Measurements from ENCODE around the gene NSFL1C.
"Not testable (repeated sequence)": the region's sequence is repeated elsewhere in the genome, so short reads cannot be mapped to it uniquely, and the experiment has no call there.

The NSFL1C gene

GRCh38 chr20:1424336-1424735 lies 42.3 kb downstream of the NSFL1C start:
- DNase-seq (ENCODE audit: low read depth, low spot score): no peak

DNA sequence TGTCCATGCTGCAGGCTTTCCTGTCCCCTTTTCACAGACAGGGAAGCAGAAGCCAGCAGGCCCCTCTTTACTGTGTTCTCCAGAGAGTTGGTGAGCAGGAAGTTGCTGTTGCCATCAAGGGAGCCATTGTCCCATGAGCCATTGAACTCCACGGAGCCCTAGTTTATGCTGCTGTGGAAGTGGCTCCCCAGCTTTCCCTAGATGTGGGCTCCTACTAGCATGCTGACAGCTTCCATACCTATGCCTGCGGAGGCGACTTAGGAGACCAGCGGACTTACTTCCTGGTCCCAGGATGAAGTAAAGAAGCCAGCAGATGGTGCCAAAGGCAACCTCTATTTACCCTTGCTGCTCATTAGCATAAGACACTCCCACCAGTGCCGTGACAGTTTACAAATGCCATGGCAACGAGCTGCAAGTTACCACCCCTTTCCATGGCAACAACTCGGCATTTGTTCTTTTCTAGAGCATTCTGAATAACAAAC lies 43.0 kb downstream of the NSFL1C start:
- DNase-seq (ENCODE audit: low read depth, low spot score): peak; percentile 91

DNA sequence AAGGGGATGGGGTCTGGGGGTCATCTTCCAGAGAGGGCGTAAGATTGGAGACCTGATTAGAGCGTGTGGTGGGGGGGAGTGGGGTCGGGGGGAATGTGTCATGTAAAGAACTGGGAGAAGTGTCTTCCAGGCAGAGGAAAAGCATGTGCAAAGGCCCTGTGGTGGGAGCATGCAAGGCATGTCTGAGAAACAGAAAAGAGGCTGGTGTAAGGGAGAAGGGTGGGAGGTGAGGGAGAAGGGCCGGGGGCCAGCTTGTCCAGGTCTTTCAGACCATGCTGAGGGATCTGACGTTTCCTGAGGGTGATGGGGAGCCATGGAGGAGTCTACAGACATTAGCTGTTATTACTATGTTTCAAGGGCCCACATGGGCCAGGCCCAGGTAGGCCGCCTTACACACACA lies 43.4 kb downstream of the NSFL1C start:
- DNase-seq (ENCODE audit: low read depth, low spot score): no peak

DNA sequence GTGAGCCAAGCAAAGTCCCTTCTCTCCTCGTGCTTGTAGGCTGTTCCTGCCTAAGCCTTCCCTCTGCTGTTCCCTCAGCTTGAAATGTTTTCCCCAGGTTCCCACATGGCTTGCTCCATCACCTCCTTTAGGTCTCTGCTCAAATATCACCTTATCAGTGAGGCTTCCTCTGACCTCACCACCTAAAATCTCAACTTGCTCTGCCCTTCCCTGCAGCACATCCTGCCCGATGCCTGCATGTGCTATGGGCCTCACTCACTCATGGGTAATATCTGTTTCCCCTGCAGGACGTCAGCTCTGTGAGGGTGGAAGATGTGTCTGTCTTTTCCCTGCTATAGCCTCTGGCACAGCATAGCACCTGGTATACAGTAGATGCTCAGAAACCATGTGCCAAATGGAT lies 43.9 kb downstream of the NSFL1C start:
- no peak for DNase-seq (ENCODE audit: low read depth, low spot score)

GRCh38 chr20:1420066-1420465 lies 46.6 kb downstream of the NSFL1C start:
- DNase-seq (ENCODE audit: low read depth, low spot score): no peak

GRCh38 chr20:1418350-1418749 lies 48.3 kb downstream of the NSFL1C start:
- no peak for DNase-seq (ENCODE audit: low read depth, low spot score)

DNA sequence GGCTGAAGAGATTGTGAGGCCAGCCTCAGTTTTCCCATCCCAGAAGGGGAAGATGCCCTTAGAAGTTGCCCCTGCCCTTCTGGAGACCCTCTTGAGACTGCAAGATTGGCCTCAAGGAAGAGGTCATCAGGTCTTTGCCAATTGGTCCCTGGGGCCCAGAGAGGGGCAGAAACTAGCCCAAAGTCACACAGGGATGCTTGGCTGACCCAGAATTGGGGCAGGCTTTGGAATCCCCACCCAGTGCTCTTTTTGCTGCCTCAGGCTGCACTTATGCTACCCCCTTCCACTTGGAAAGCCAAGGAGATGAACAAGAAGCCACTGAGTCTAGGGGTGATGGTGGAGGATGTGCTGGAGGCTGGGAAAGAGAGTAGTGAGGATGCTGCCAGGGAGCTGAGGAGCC lies 48.9 kb downstream of the NSFL1C start:
- DNase-seq (ENCODE audit: low read depth, low spot score): no peak

DNA sequence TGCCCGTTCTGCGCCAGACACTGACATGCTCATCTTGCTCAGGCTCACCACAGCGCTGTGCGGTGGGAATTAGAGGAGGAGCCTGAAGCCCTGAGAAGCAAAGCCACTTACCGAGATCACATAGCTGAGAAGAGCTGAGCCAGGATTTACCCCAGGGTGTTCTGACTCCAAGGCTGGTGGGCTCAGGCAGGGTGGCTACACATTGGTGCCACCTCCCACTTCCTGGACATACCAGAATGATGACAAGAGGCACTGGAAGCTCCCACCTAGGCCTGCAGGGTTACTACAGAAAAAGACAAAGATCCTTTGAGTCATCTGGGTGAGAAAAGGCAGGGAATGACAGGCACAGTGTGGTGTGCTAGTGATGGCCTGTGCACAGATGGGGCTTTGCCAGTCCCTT lies 49.4 kb downstream of the NSFL1C start:
- DNase-seq (ENCODE audit: low read depth, low spot score): no peak

GRCh38 chr20:1415667-1416468 lies 50.8 kb downstream of the NSFL1C start:
- DNase-seq (ENCODE audit: low read depth, low spot score): no peak

GRCh38 chr20:1414982-1415381 lies 51.7 kb downstream of the NSFL1C start:
- no peak for DNase-seq (ENCODE audit: low read depth, low spot score)

- DNase-seq (ENCODE audit: low read depth, low spot score): no peak
These were observed 60.8 kb downstream of the NSFL1C start for GRCh38 chr20:1405801-1406200.

DNA sequence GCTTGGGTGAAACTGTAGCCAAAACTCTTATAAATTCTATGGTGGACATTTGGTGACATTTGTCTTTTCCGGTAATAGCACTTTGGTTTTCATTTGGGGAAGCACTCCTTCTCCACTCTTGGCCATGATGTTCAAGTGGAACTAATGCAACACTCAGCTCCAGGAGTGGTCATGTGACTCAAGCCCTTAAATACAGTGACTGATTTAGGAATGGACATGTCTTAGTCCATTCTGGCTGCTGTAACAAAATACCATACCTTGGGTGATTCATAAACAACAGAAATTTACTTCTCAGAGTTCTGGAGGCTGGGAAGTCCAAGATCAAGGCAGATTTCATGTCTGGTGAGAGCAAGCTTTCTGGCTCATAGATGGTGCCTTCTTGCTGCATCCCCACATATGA lies 63.0 kb downstream of the NSFL1C start:
- no peak for DNase-seq (ENCODE audit: low read depth, low spot score)

DNA sequence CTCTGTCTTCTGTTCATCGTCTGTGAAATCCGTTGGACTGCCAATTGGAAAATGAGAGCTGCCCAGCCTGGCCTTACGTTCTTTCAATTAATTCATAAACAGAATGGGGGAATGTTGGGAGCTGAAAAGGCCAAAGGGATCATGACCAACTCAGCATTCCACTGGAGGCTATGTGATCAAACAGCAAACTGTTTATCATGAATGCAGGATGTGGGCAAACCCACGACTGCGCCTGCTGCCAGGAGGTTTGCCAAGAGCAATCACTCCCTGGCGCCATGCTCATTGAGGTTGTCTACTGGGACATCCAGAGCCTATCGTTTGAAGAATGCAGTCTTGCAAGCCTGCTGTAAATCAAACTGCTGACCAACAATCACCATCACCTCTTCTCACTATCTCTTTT lies 64.5 kb downstream of the NSFL1C start:
- DNase-seq (ENCODE audit: low read depth, low spot score): no peak

- no peak for DNase-seq (ENCODE audit: low read depth, low spot score)
These were observed 65.2 kb downstream of the NSFL1C start for GRCh38 chr20:1401451-1401907.

DNA sequence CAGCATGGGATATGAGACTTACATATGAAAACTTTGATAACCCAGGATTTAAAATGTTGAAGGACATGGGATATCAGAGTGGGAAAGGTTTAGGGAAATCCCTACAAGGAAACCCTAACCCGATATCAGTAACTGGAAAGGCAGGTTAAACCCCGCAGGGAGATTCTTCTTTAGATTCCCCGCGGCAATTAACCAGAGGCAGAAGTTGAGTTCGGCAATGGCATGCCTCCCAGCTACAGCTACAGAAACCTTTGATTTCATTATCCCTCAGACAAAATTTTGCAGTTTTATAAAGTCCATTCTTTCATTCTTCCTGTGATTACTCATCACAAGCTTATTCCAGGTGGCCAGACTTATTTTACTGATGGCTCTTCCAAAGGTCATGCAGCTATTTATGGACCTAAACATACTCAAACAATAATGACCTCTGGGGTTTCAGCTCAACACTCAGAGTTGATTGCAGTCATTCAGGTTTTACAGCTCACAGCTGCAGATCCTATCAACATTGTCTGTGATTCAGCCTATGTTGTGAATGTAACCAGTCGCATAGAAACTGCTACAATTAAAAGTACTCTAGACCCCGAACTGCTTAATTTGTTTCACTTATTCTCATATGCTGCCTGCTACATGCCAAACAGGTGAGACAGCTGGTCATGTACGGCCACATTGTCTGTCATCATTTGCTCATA lies 66.8 kb downstream of the NSFL1C start:
- DNase-seq (ENCODE audit: low read depth, low spot score): not testable (repeated sequence)

- DNase-seq (ENCODE audit: low read depth, low spot score): not testable (repeated sequence)
These were observed 68.5 kb downstream of the NSFL1C start for GRCh38 chr20:1398185-1398584.

DNA sequence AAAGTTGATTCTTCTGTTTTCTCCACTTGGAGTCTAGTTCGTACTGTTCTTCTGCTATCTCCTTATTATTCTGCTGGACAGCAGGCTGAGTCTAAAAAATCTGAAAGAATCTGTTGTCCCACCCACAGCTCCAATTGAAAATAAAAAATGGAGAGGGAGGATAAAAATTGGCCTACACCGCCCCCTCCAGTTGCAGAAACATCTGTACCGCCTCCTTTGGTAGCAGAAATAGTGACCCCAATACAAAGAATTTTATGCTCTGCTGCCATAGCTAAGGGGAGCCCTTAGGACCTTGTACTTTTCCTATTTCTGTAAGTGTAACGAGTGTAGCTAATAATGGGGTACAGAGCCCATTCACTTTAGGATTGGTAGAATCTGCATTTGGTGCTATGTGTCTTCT lies 68.9 kb downstream of the NSFL1C start:
- no peak for DNase-seq (ENCODE audit: low read depth, low spot score)

- no peak for DNase-seq (ENCODE audit: low read depth, low spot score)
These were observed 69.9 kb downstream of the NSFL1C start for GRCh38 chr20:1396702-1397101.

GRCh38 chr20:1396264-1396663 lies 70.4 kb downstream of the NSFL1C start:
- no peak for DNase-seq (ENCODE audit: low read depth, low spot score)

DNA sequence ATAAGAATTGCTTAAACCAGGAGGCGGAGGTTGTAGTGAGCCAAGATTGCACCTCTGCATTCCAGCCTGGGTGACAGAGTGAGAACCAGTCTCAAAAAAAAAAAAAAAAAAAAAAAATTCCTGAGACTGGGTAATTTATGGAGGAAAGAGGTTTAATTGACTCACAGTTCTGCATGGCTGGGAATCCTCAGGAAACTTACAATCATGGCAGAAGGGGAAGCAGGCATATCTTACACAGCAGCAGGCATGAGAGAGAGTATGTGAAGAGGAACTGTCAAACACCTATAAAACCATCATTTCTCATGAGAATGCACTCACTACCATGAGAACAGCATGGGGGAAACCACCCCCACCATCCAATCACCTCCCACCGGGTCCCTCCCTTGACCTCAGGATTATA lies 72.0 kb downstream of the NSFL1C start:
- no peak for DNase-seq (ENCODE audit: low read depth, low spot score)

DNA sequence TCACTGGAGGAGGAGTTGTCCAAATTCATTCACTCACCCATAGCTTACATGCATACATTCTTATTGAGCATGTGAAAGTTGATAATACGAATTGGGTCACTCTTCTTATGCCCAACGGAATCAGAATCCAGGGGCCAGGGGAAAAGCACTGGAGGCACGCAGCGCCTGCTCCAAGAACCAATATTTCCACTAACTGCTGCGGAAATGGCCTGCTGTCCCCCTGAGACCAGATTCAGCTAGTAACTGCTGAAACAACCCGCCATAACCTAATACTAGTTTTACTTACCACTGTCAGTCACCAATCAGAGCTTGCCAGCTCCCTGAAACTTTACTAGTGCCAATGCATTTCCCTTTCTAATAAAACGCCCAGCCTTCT lies 73.2 kb downstream of the NSFL1C start:
- DNase-seq (ENCODE audit: low read depth, low spot score): no peak

- peak; percentile 48 for DNase-seq (ENCODE audit: low read depth, low spot score)
These were observed 73.7 kb downstream of the NSFL1C start, which contains the start of gene FKBP1A for GRCh38 chr20:1392693-1393506. Gene FKBP1A, minus strand, starts transcription at chr20:1393054. Its CDS starts 56 bp downstream, at chr20:1392998.

Data from iPS DF 19.7 (cell line).